CD4-positive, alpha-beta T cell treated with Interleukin-4 for 1 hour (primary cell): Measurements from ENCODE around the gene MAGI2.
"Not testable (repeated sequence)": the region's sequence is repeated elsewhere in the genome, so short reads cannot be mapped to it uniquely, and the experiment has no call there.

Experiments used
- DNase-seq, 2 donors: peaks; one replicate each; pipeline ENCODE4 v3.0.0-alpha.2; 2020 to 2022

MAGI2 gene

GRCh38 chr7:78248867-78249266 lies 1204.6 kb downstream of the MAGI2 start:
- DNase-seq, result no peak

- no peak for DNase-seq
Measured at GRCh38 chr7:78247910-78248689, 1205.4 kb downstream of the MAGI2 start.

GRCh38 chr7:78240179-78240578 lies 1213.3 kb downstream of the MAGI2 start:
- DNase-seq, result not testable (repeated sequence)

GRCh38 chr7:78234634-78235033 lies 1218.8 kb downstream of the MAGI2 start:
- no peak for DNase-seq

- DNase-seq, result no peak
Measured at GRCh38 chr7:78232806-78233205, 1220.7 kb downstream of the MAGI2 start.

- DNase-seq, result no peak
Measured at GRCh38 chr7:78226059-78226719, 1227.3 kb downstream of the MAGI2 start.

- no peak for DNase-seq
Measured at GRCh38 chr7:78225534-78225933, 1227.9 kb downstream of the MAGI2 start.

- no peak for DNase-seq
Measured at GRCh38 chr7:78224923-78225322, 1228.5 kb downstream of the MAGI2 start.

- DNase-seq, result no peak
Measured at GRCh38 chr7:78223598-78223997, 1229.9 kb downstream of the MAGI2 start.

- DNase-seq, result no peak
Measured at GRCh38 chr7:78222001-78222751, 1231.3 kb downstream of the MAGI2 start.

- DNase-seq, result no peak
Measured at GRCh38 chr7:78220754-78221153, 1232.7 kb downstream of the MAGI2 start.

GRCh38 chr7:78218876-78219275 lies 1234.6 kb downstream of the MAGI2 start:
- DNase-seq, result no peak

GRCh38 chr7:78218051-78218450 lies 1235.4 kb downstream of the MAGI2 start:
- no peak for DNase-seq

- no peak for DNase-seq
Measured at GRCh38 chr7:78215199-78215598, 1238.3 kb downstream of the MAGI2 start.

GRCh38 chr7:78213402-78213801 lies 1240.1 kb downstream of the MAGI2 start:
- DNase-seq, result no peak

- DNase-seq, result no peak
Measured at GRCh38 chr7:78212476-78213060, 1240.9 kb downstream of the MAGI2 start.

- no peak for DNase-seq
Measured at GRCh38 chr7:78207269-78207668, 1246.2 kb downstream of the MAGI2 start.

GRCh38 chr7:78206769-78207168 lies 1246.7 kb downstream of the MAGI2 start:
- no peak for DNase-seq

- DNase-seq, result no peak
Measured at GRCh38 chr7:78203042-78203720, 1250.3 kb downstream of the MAGI2 start.

GRCh38 chr7:78198756-78199155 lies 1254.7 kb downstream of the MAGI2 start:
- no peak for DNase-seq

GRCh38 chr7:78197447-78197846 lies 1256.0 kb downstream of the MAGI2 start:
- no peak for DNase-seq

- DNase-seq, result no peak
Measured at GRCh38 chr7:78195281-78195680, 1258.2 kb downstream of the MAGI2 start.

- DNase-seq, result no peak
Measured at GRCh38 chr7:78194611-78195010, 1258.9 kb downstream of the MAGI2 start.
